Chondrocyte (in vitro differentiated cells): ENCODE results near the gene NRXN3. TPM values are rescaled to one million over a fixed set of nuclear protein-coding genes. Genes with fewer than 3 reads are reported as not detected.

Experiments used
- DNase-seq: peaks from one replicate; pipeline ENCODE4 v3.0.0; 2021; ENCODE audit warnings: mixed read lengths, low spot score
- H3K27ac Mint-ChIP-seq: one replicate; pipeline ENCODE4 v1.8.0; 2021; ENCODE audit warnings: mild to moderate bottlenecking, moderate library complexity, mixed read lengths; ENCODE audit not compliant: unreplicated experiment
- H3K27me3 Mint-ChIP-seq: 2 replicates; pipeline ENCODE4 v1.8.0; 2021; ENCODE audit warnings: low read depth, mixed read lengths
- H3K36me3 Mint-ChIP-seq: 2 replicates; pipeline ENCODE4 v1.8.0; 2021; ENCODE audit warnings: low read depth, mixed read lengths
- H3K4me1 Mint-ChIP-seq: 2 replicates; pipeline ENCODE4 v1.8.0; 2021; ENCODE audit warnings: low read depth, mild to moderate bottlenecking, mixed read lengths
- H3K4me3 Mint-ChIP-seq: one replicate; pipeline ENCODE4 v1.8.0; 2021; ENCODE audit warnings: mild to moderate bottlenecking, moderate library complexity, mixed read lengths; ENCODE audit not compliant: unreplicated experiment
- H3K9me3 Mint-ChIP-seq: 2 replicates; pipeline ENCODE4 v1.8.0; 2021; ENCODE audit warnings: low read depth, mixed read lengths
- CTCF ChIP-seq: fragments of 200-600 bp; sonication (generic); IDR thresholded peaks from 2 replicates; pipeline ENCODE4 v1.5.0; 2021; ENCODE audit warnings: antibody characterized with exemption, mild to moderate bottlenecking, moderate library complexity
- total RNA-seq: library from RNA; stranded (reverse); gene quantifications from 3 replicates; pipeline ENCODE4 v1.2.1, GENCODE V29; 2021

NRXN3 gene
- total RNA-seq, 1 donor from 2014 or later = 7.9 TPM

- Mint-ChIP-seq H3K9me3 (no peaks in the 10 kb centered on the region), H3K36me3 (no peaks in the 10 kb centered on the region), H3K27ac (no peak overlapping the region), H3K4me3 (no peak overlapping the region), H3K27me3 (peaks cover 2% of the 10 kb centered on the region), H3K4me1 (no peaks in the 10 kb centered on the region)
- DNase-seq = no peak
- no peak for TF ChIP-seq CTCF
These were observed 121.8 kb downstream of the NRXN3 start for GRCh38 chr14:78292003-78292402.

GRCh38 chr14:78297858-78298257 is 127.7 kb downstream of the NRXN3 start:
- H3K36me3 Mint-ChIP-seq = no peaks in the 10 kb centered on the region
- no peak overlapping the region for H3K4me3 Mint-ChIP-seq
- peaks cover 2% of the 10 kb centered on the region for H3K27me3 Mint-ChIP-seq
- no peaks in the 10 kb centered on the region for H3K4me1 Mint-ChIP-seq
- H3K27ac Mint-ChIP-seq = no peak overlapping the region
- DNase-seq = no peak
- H3K9me3 Mint-ChIP-seq = peaks cover 4% of the 10 kb centered on the region
- TF ChIP-seq CTCF = no peak

DNA sequence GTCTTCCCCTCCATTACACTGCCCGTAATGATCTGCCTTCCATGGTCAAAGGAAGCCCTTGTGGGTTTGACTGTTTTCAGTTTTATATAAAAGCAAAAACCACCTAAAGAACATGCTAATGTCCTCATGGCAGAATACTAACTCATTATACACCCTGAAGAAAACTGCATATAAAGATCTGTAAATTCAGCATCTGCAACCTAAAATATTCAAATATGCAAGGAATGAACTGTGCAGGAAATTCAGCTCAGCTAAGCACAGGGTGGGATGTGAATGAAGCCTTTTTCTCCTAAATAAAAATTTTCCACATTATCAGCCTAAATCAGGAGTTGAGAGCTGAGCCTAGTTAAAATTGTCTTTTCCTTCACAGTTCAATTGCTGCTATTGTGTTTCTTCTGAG is 128.1 kb downstream of the NRXN3 start:
- H3K4me3 Mint-ChIP-seq = no peak overlapping the region
- H3K9me3 Mint-ChIP-seq = peaks cover 4% of the 10 kb centered on the region
- H3K36me3 Mint-ChIP-seq = no peaks in the 10 kb centered on the region
- no peak overlapping the region for H3K27ac Mint-ChIP-seq
- no peak for DNase-seq
- no peak for TF ChIP-seq CTCF
- no peaks in the 10 kb centered on the region for H3K4me1 Mint-ChIP-seq
- H3K27me3 Mint-ChIP-seq = peaks cover 2% of the 10 kb centered on the region

DNA sequence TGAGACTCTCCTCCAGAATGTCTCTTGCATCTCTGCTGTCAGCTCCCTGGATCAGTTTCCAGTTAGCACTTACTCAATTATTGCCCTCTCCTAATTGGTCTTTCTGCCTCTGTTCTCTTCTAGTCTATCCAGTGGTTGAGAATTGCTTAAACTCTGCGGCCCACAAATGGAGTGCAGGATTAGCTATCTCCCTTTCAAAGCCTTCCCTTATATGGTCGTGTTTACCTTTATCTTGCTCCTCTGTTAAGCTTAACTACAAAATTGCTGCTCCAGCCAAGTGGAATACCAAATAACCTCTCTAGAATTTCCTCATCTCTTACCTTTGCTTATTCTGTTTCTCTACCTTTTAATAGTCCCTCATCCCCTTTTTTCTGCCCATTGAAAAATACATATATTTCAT is 132.7 kb downstream of the NRXN3 start:
- H3K4me3 Mint-ChIP-seq = no peak overlapping the region
- DNase-seq = no peak
- H3K27me3 Mint-ChIP-seq = no peaks in the 10 kb centered on the region
- no peak for TF ChIP-seq CTCF
- H3K27ac Mint-ChIP-seq = no peak overlapping the region
- no peaks in the 10 kb centered on the region for H3K36me3 Mint-ChIP-seq
- H3K9me3 Mint-ChIP-seq = peaks cover 4% of the 10 kb centered on the region
- no peaks in the 10 kb centered on the region for H3K4me1 Mint-ChIP-seq

GRCh38 chr14:78307671-78308070 is 137.5 kb downstream of the NRXN3 start:
- Mint-ChIP-seq H3K4me1 (no peaks in the 10 kb centered on the region), H3K4me3 (no peak overlapping the region), H3K36me3 (no peaks in the 10 kb centered on the region), H3K27ac (no peak overlapping the region), H3K27me3 (peaks cover 1% of the 10 kb centered on the region), H3K9me3 (peaks cover 1% of the 10 kb centered on the region)
- DNase-seq = no peak
- TF ChIP-seq CTCF = no peak
